ENCODE data around the gene FBXO2. TPM values are rescaled to one million over a fixed set of nuclear protein-coding genes. Genes with fewer than 3 reads are reported as not detected.
A peak's percentile ranks its signal among the peaks of the same experiment; 100 is the strongest.

The FBXO2 gene
- total RNA-seq, 1 donor from 2014 or later = 0.56 TPM

GRCh38 chr1:11649624-11650330 lies 4.5 kb downstream of the FBXO2 start:
- peaks cover 24% of the 10 kb centered on the region for H4K20me1 ChIP-seq (ENCODE audit: low read depth)

DNA sequence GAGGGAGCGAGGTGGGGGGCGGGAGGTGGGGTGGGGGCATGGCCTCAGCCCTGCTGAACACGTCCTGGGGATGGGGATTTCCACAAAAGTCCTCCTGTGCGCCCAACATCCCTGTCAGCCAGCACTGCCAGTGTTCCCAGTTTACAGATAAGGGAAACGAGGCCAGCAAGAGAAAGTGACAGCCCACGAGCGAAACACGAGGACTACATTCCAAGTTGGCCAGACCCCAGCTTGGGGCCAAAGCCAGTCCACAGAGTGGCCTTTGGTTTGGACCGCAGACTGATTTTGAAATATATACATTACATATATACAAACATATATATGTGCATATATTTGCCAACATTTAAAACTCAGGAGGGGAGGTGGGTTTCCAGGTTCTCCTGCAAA lies 5.0 kb downstream of the FBXO2 start:
- Mint-ChIP-seq H3K27me3 (ENCODE audit: insufficient read depth, low read depth) (peaks cover 52% of the 10 kb centered on the region), H3K9me3 (peaks cover 2% of the 10 kb centered on the region), H3K27ac (no peak overlapping the region), H3K4me3 (no peak overlapping the region), H3K36me3 (no peaks in the 10 kb centered on the region), H3K4me1 (peaks cover 8% of the 10 kb centered on the region)
- TF ChIP-seq EZH2phosphoT487 (IDR thresholded peaks at IDR 0.05) = no peak
- H3K79me2 ChIP-seq (ENCODE audit: low read depth) = no peaks in the 10 kb centered on the region
- peaks cover 68% of the 10 kb centered on the region for H3K27me3 ChIP-seq
- H3K9ac ChIP-seq = no peak overlapping the region
- peak overlapping the region; percentile 69 for H3K4me2 ChIP-seq
- peaks cover 43% of the 10 kb centered on the region for H3F3A ChIP-seq (ENCODE audit: low read depth)
- no peak overlapping the region for H2AFZ ChIP-seq (replicated peaks)
- H3K27ac ChIP-seq = no peak overlapping the region
- H3K4me1 ChIP-seq = peaks cover 7% of the 10 kb centered on the region
- no peak for DNase-seq (ENCODE audit: low spot score)
- no peaks in the 10 kb centered on the region for H3K36me3 ChIP-seq
- H4K20me1 ChIP-seq (ENCODE audit: low read depth) = peaks cover 24% of the 10 kb centered on the region
- no peaks in the 10 kb centered on the region for H3K9me3 ChIP-seq (ENCODE audit: low read depth)
- peak overlapping the region; percentile 26 for H3K4me3 ChIP-seq

More at GRCh38 chr1:11649624-11650330, 4.5 kb downstream of the FBXO2 start:
- no peaks in the 10 kb centered on the region for H3K36me3 Mint-ChIP-seq
- peaks cover 8% of the 10 kb centered on the region for H3K4me1 Mint-ChIP-seq
- no peak for TF ChIP-seq EZH2phosphoT487 (IDR thresholded peaks at IDR 0.05)
- TF ChIP-seq EZH2 (IDR thresholded peaks at IDR 0.05) = no peak
- TF ChIP-seq, protein P1, sequence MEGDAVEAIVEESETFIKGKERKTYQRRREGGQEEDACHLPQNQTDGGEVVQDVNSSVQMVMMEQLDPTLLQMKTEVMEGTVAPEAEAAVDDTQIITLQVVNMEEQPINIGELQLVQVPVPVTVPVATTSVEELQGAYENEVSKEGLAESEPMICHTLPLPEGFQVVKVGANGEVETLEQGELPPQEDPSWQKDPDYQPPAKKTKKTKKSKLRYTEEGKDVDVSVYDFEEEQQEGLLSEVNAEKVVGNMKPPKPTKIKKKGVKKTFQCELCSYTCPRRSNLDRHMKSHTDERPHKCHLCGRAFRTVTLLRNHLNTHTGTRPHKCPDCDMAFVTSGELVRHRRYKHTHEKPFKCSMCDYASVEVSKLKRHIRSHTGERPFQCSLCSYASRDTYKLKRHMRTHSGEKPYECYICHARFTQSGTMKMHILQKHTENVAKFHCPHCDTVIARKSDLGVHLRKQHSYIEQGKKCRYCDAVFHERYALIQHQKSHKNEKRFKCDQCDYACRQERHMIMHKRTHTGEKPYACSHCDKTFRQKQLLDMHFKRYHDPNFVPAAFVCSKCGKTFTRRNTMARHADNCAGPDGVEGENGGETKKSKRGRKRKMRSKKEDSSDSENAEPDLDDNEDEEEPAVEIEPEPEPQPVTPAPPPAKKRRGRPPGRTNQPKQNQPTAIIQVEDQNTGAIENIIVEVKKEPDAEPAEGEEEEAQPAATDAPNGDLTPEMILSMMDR (IDR thresholded peaks at IDR 0.05) = no peak
- Histone ChIP-seq H3K4me1 (peaks cover 7% of the 10 kb centered on the region), H3K4me3 (peak overlapping the region; percentile 16), H2AFZ (replicated peaks) (no peak overlapping the region), H3K27ac (no peak overlapping the region), H3F3A (ENCODE audit: low read depth) (peaks cover 46% of the 10 kb centered on the region), H3K79me2 (ENCODE audit: low read depth) (no peaks in the 10 kb centered on the region), H3K27me3 (peaks cover 71% of the 10 kb centered on the region), H3K9ac (no peak overlapping the region), H3K36me3 (no peaks in the 10 kb centered on the region), H3K4me2 (peak overlapping the region; percentile 51), H3K9me3 (ENCODE audit: low read depth) (no peaks in the 10 kb centered on the region)
- no peak for DNase-seq (ENCODE audit: low spot score)
- H3K27me3 Mint-ChIP-seq (ENCODE audit: insufficient read depth, low read depth) = peaks cover 49% of the 10 kb centered on the region
- peaks cover 2% of the 10 kb centered on the region for H3K9me3 Mint-ChIP-seq
- H3K27ac Mint-ChIP-seq = no peak overlapping the region
- H3K4me3 Mint-ChIP-seq = peak overlapping the region; percentile 27

DNA sequence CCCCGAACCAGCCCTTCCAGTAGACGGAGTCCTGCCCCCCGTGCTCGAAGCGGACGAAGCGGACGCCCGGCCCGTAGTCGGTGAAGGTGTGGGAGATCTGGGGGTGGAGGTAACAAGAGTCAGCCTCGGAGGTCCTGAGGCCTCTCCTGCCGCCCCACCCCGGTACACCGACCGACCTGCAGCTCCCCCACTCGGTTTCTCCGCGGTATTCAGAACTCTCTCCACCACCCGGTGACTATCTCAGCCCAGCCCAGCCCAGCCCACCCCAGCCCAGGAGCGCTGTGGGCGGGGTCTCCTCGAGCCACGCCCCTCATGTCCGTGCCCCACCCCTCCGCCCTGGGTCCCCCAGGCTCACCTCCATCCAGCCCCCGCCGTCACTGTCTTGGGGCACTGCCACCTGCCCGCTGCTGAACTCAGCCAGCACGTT lies 5.5 kb downstream of the FBXO2 start:
- no peak overlapping the region for H3K27ac ChIP-seq
- peaks cover 8% of the 10 kb centered on the region for H3K4me1 Mint-ChIP-seq
- H3K9me3 Mint-ChIP-seq = peaks cover 2% of the 10 kb centered on the region
- H3K36me3 Mint-ChIP-seq = no peaks in the 10 kb centered on the region
- TF ChIP-seq, protein P1 (IDR thresholded peaks at IDR 0.05) = no peak
- TF ChIP-seq EZH2phosphoT487 (IDR thresholded peaks at IDR 0.05) (no peak), EZH2 (IDR thresholded peaks at IDR 0.05) (no peak)
- H3K4me2 ChIP-seq = peak overlapping the region; percentile 69
- H3K79me2 ChIP-seq (ENCODE audit: low read depth) = no peaks in the 10 kb centered on the region
- H4K20me1 ChIP-seq (ENCODE audit: low read depth) = peaks cover 24% of the 10 kb centered on the region
- H3F3A ChIP-seq (ENCODE audit: low read depth) = peaks cover 39% of the 10 kb centered on the region
- H3K27me3 ChIP-seq = peaks cover 63% of the 10 kb centered on the region
- DNase-seq (ENCODE audit: low spot score) = peak; percentile 62
- H3K36me3 ChIP-seq = no peaks in the 10 kb centered on the region
- no peak overlapping the region for H3K9ac ChIP-seq
- no peak overlapping the region for H3K27ac Mint-ChIP-seq
- H3K4me3 ChIP-seq = peak overlapping the region; percentile 26
- no peak overlapping the region for H3K4me3 Mint-ChIP-seq
- H3K4me1 ChIP-seq = peaks cover 7% of the 10 kb centered on the region
- peaks cover 52% of the 10 kb centered on the region for H3K27me3 Mint-ChIP-seq (ENCODE audit: insufficient read depth, low read depth)
- H3K9me3 ChIP-seq (ENCODE audit: low read depth) = no peaks in the 10 kb centered on the region
- H2AFZ ChIP-seq (replicated peaks) = no peak overlapping the region

DNA sequence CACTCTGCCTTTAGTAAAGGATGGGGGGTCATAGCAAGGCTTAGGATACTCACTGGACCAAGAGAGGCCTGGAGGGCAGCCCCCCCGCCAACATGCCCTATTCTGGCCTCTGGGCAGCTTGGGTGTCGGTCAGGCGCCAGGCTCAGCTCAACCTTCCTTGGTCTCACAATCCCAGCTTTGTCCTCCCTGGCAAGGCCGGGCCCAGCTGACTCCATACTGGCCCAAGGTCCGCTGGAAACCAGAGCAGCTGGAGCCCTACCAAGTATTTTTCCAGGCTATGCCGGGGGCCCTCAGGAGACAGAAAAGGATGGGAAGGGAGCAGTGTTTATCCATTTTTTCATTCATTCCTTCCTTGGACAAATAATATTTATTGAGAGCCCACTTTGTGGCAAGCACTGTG lies 6.2 kb downstream of the FBXO2 start:
- H3K36me3 Mint-ChIP-seq = no peaks in the 10 kb centered on the region
- Histone ChIP-seq H3F3A (ENCODE audit: low read depth) (peaks cover 34% of the 10 kb centered on the region), H2AFZ (replicated peaks) (no peak overlapping the region), H3K36me3 (no peaks in the 10 kb centered on the region), H3K4me1 (peaks cover 7% of the 10 kb centered on the region), H3K4me2 (peak overlapping the region; percentile 69), H3K4me3 (no peak overlapping the region), H3K9ac (no peak overlapping the region), H3K79me2 (ENCODE audit: low read depth) (no peaks in the 10 kb centered on the region), H4K20me1 (ENCODE audit: low read depth) (peaks cover 24% of the 10 kb centered on the region), H3K27ac (no peak overlapping the region), H3K27me3 (peaks cover 56% of the 10 kb centered on the region), H3K9me3 (ENCODE audit: low read depth) (no peaks in the 10 kb centered on the region)
- H3K9me3 Mint-ChIP-seq = peaks cover 2% of the 10 kb centered on the region
- H3K4me3 Mint-ChIP-seq = no peak overlapping the region
- no peak for TF ChIP-seq EZH2phosphoT487 (IDR thresholded peaks at IDR 0.05)
- TF ChIP-seq, protein P1 (IDR thresholded peaks at IDR 0.05) = no peak
- no peak for TF ChIP-seq EZH2 (IDR thresholded peaks at IDR 0.05)
- DNase-seq (ENCODE audit: low spot score) = no peak
- no peak overlapping the region for H3K27ac Mint-ChIP-seq
- H3K27me3 Mint-ChIP-seq (ENCODE audit: insufficient read depth, low read depth) = peaks cover 51% of the 10 kb centered on the region
- peaks cover 8% of the 10 kb centered on the region for H3K4me1 Mint-ChIP-seq

All from neural progenitor cell (in vitro differentiated cells).